Retinal pigment epithelial cell (primary cell): ENCODE measurements around the gene GOSR2.
"Not testable (repeated sequence)": the region's sequence is repeated elsewhere in the genome, so short reads cannot be mapped to it uniquely, and the experiment has no call there.

Source experiments
- DNase-seq: peaks from one replicate; pipeline ENCODE4 v3.0.0-alpha.2; 2010; ENCODE audit warnings: low read depth
- H3K4me3 ChIP-seq: 2 replicates; pipeline ENCODE4 v1.5.1; 2011; ENCODE audit warnings: mild to moderate bottlenecking, low read length, control low read depth, moderate library complexity
- TF ChIP-seq, protein P1 (sequence below): conservative IDR thresholded peaks from 2 replicates; pipeline ENCODE4 v1.5.1; 2011; ENCODE audit warnings: low read depth, low read length, control low read depth, inconsistent platforms

GOSR2 gene

DNA sequence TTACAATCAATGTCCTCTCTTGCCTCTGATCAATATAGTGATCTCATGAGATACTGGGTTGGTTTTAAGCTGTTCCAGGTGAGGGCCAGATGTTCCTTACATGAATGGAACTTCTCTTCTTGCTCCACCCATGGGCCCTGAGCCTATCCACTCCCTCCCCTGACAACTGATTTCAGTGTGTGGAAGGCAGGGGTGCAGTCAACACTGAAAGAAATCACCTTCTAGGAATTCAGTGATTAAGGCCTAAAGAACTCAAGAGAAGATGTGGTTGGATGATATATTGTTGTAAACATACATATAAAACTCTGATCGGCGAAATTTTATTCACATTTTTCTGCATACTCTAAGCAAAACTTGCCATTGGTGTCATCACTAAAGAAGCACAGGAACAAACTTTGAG, 6.7 kb upstream of the GOSR2 start:
- DNase-seq = no peak
- TF ChIP-seq, protein P1, sequence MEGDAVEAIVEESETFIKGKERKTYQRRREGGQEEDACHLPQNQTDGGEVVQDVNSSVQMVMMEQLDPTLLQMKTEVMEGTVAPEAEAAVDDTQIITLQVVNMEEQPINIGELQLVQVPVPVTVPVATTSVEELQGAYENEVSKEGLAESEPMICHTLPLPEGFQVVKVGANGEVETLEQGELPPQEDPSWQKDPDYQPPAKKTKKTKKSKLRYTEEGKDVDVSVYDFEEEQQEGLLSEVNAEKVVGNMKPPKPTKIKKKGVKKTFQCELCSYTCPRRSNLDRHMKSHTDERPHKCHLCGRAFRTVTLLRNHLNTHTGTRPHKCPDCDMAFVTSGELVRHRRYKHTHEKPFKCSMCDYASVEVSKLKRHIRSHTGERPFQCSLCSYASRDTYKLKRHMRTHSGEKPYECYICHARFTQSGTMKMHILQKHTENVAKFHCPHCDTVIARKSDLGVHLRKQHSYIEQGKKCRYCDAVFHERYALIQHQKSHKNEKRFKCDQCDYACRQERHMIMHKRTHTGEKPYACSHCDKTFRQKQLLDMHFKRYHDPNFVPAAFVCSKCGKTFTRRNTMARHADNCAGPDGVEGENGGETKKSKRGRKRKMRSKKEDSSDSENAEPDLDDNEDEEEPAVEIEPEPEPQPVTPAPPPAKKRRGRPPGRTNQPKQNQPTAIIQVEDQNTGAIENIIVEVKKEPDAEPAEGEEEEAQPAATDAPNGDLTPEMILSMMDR = no peak
- no peak overlapping the region for H3K4me3 ChIP-seq

DNA sequence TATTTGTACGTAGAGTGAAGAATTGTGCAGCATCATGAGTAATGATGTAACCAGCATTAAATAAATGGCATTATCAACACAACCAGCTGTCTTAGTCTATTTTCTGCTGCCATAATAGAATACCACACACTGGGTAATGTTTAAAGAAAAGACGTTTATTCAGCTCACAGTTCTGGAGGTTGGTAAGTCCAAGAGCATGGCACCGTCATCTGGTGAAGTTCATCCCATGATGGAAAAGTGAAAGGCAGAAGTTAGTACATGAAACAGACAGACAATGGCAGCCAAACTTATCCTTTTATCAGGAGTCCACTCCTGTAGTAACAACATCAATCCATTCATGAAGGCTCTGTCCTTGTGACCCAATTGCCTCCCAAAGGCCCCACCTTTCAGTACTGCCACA, 6.3 kb upstream of the GOSR2 start:
- TF ChIP-seq, protein P1 = no peak
- no peak overlapping the region for H3K4me3 ChIP-seq
- no peak for DNase-seq

DNA sequence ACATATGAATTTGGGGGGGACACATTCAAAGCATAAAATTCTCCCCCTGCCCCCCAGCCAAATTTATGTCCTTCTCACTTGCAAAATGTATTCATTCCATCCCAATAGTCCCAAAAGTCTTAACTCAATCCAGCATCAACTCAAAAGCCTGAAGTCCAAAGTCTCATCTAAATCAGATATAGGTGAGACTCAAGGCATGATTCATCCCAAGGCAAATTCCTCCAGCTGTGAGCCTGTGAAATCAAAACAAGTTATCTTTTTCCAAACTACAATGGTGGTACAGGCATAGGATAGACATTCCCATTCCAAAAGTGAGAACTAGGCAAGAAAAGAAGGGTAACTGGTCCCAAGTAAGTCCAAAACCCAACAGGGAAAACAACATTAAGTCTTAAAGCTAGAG, 5.9 kb upstream of the GOSR2 start:
- TF ChIP-seq, protein P1 = no peak
- no peak for DNase-seq
- H3K4me3 ChIP-seq = no peak overlapping the region

DNA sequence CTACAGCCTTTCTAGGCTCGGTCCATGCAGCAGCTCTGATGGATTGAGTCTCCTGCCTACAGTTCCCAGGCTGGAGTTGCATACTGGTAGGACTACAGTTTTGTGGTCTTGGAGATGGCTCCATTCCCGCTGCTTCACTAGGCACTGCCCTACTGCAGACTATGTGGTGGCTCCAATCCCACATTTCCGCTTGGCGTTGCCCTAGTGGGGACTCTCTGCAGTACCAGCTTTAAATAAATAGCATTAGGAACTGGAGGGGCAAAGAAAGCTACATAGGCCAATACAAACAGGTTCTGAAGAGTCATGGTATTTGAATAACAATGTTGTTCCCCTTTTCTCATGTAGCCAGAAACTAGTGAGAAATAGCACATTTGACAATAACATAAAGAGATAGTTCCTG, 5.4 kb upstream of the GOSR2 start:
- H3K4me3 ChIP-seq = no peak overlapping the region
- TF ChIP-seq, protein P1 = no peak
- no peak for DNase-seq

DNA sequence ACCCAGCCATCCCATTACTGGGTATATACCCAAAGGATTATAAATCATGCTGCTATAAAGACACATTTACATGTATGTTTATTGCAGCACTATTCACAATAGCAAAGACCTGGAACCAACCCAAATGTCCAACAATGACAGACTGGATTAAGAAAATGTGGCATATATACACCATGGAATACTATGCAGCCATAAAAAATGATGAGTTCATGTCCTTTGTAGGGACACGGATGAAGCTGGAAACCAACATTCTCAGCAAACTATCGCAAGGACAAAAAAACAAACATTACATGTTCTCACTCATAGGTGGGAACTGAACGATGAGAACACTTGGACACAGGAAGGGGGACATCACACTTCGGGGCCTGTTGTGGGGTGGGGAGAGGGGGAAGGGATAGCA, 998 bp upstream of the GOSR2 start:
- not testable (repeated sequence) for DNase-seq, H3K4me3 ChIP-seq

DNA sequence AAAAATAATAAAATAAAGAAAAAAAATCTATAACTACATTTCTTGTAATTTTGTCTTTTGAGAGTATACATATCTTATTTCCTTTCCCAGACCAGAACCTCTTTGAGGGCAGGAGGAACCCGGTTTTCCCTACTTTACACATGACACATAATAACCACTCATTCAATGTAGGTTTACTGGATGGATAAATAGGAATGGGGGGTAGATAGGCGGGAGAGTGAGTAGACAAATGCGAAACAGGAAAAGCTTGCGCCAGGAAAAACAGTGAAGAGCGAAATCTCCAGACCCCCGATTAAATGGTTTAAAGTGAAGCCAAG, 515 bp upstream of the GOSR2 start:
- peak overlapping the region; percentile 72 for H3K4me3 ChIP-seq
- TF ChIP-seq, protein P1 = no peak
- no peak for DNase-seq

DNA sequence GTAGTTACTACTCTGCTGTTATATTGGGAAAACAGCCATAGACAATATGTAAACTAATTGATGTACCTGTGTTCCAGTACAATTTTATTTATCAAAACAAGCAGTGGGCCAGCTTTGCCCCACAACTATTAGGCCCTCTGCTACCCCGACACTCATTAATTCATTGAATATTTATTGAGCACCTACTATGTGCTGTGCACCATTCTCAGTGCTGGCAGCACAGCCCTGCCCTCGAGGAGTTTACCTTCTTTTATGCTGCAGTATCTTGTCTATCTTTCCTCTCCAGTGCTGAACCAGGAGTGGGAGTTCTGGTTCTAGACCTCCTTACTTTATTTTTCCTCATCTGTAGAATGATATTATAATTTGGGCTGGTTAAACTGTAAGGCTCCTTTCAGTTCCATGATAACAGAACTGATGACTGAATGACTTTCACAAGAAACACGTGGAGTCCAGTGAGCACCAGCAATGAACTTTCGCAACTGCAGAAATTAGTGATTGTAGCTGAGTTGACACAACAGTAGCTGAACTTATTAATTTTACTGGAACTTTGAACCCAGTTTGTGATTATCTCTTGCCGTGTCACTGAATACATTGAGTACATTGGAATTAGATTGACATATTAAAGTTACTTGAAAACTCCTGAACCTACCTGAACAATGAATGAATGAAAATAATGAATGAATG, 2.4 kb downstream of the GOSR2 start:
- TF ChIP-seq, protein P1 = no peak
- DNase-seq = no peak
- no peak overlapping the region for H3K4me3 ChIP-seq
